HL-60 (cell line): ENCODE data around the gene SPINK8.

ENCODE experiments used
- DNase-seq, 2 experiments: peaks; one replicate each; pipeline ENCODE4 v3.0.0-alpha.2; 2010 to 2020; ENCODE audit warnings: low read depth in 1 of 2, low spot score in 1 of 2
- H3K27ac ChIP-seq: fragments of 250-450 bp; sonication (Bioruptor Pico); replicated peaks from 2 replicates; pipeline ENCODE4 v1.5.1; 2020; ENCODE audit warnings: mild to moderate bottlenecking, moderate library complexity
- H3K27me3 ChIP-seq: fragments of 250-450 bp; sonication (Bioruptor Pico); 2 replicates; pipeline ENCODE4 v1.5.1; 2021; ENCODE audit warnings: mild to moderate bottlenecking, moderate library complexity; ENCODE audit not compliant: insufficient read depth, poor library complexity, severe bottlenecking
- H3K4me3 ChIP-seq: replicated peaks from 2 replicates; pipeline ENCODE4 v1.5.1; 2011; ENCODE audit warnings: mild to moderate bottlenecking, control low read depth, low read length; ENCODE audit not compliant: insufficient read depth
- GABPA ChIP-seq: IDR thresholded peaks from 2 replicates; pipeline ENCODE4 v1.6.1; 2012; ENCODE audit warnings: low read depth
- POLR2AphosphoS5 ChIP-seq: IDR thresholded peaks from 2 replicates; pipeline ENCODE4 v1.6.1; 2012; ENCODE audit warnings: low read depth
- REST ChIP-seq: IDR thresholded peaks from 2 replicates; pipeline ENCODE4 v1.6.1; 2012; ENCODE audit warnings: low read depth; ENCODE audit not compliant: insufficient replicate concordance
- SPI1 ChIP-seq: IDR thresholded peaks from 2 replicates; pipeline ENCODE4 v1.6.1; 2012; ENCODE audit warnings: low read depth, mild to moderate bottlenecking, borderline replicate concordance
- TF ChIP-seq, protein P1 (sequence below): IDR thresholded peaks from one replicate; pipeline ENCODE4 v1.5.1; 2011; ENCODE audit warnings: low read length, control low read depth, inconsistent platforms; ENCODE audit not compliant: insufficient read depth

The SPINK8 gene

DNA sequence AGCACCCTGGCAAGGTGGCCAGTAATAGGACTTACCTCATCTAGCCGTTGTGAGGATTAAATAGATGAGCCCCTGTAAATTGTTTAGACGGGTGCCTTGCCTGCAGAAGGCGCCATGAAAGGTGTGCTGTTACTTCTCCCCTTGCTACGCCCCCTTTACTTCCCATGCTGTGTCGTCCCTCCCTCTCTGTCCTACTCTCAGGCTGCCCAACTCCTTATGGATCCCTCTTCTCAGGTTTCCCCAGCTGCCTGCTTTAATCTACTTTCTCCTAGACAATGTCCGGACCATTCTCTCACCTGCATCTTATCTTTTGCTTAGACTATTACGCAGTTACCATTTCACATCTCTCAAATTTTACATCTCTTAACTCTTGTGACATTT is 36.9 kb upstream of the SPINK8 start:
- TF ChIP-seq REST (no peak), SPI1 (no peak), POLR2AphosphoS5 (no peak), GABPA (no peak)
- TF ChIP-seq, protein P1, sequence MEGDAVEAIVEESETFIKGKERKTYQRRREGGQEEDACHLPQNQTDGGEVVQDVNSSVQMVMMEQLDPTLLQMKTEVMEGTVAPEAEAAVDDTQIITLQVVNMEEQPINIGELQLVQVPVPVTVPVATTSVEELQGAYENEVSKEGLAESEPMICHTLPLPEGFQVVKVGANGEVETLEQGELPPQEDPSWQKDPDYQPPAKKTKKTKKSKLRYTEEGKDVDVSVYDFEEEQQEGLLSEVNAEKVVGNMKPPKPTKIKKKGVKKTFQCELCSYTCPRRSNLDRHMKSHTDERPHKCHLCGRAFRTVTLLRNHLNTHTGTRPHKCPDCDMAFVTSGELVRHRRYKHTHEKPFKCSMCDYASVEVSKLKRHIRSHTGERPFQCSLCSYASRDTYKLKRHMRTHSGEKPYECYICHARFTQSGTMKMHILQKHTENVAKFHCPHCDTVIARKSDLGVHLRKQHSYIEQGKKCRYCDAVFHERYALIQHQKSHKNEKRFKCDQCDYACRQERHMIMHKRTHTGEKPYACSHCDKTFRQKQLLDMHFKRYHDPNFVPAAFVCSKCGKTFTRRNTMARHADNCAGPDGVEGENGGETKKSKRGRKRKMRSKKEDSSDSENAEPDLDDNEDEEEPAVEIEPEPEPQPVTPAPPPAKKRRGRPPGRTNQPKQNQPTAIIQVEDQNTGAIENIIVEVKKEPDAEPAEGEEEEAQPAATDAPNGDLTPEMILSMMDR: no peak
- Histone ChIP-seq H3K4me3 (no peak overlapping the region), H3K27me3 (no peaks in the 10 kb centered on the region), H3K27ac (no peak overlapping the region)
- no peak for DNase-seq

GRCh38 chr3:48369693-48370332 is 36.4 kb upstream of the SPINK8 start:
- no peak overlapping the region for H3K27ac ChIP-seq
- H3K27me3 ChIP-seq: no peaks in the 10 kb centered on the region
- no peak overlapping the region for H3K4me3 ChIP-seq
- TF ChIP-seq POLR2AphosphoS5 (no peak), GABPA (no peak), REST (no peak), SPI1 (no peak)
- TF ChIP-seq, protein P1: no peak
- DNase-seq: no peak

GRCh38 chr3:48367201-48367600 is 33.7 kb upstream of the SPINK8 start:
- no peak overlapping the region for H3K4me3 ChIP-seq
- H3K27me3 ChIP-seq: no peaks in the 10 kb centered on the region
- no peak overlapping the region for H3K27ac ChIP-seq
- no peak for DNase-seq
- TF ChIP-seq REST: no peak
- no peak for TF ChIP-seq POLR2AphosphoS5
- TF ChIP-seq, protein P1: no peak
- TF ChIP-seq GABPA: no peak
- TF ChIP-seq SPI1: no peak
